Urinary bladder (tissue), 4 donors: ENCODE measurements around the gene THRB. TPM values are rescaled to one million over a fixed set of nuclear protein-coding genes. Genes with fewer than 3 reads are reported as not detected.

ENCODE experiments used
- DNase-seq: peaks from one replicate; pipeline ENCODE4 v3.0.0-alpha.2; 2015; ENCODE audit errors: extremely low spot score
- H3K27ac ChIP-seq: one replicate; pipeline ENCODE4 v1.5.1; 2013; ENCODE audit warnings: low read depth, mild to moderate bottlenecking, moderate library complexity
- H3K36me3 ChIP-seq: one replicate; pipeline ENCODE4 v1.6.1; 2013; ENCODE audit warnings: mild to moderate bottlenecking, moderate library complexity; ENCODE audit not compliant: insufficient read depth
- H3K4me1 ChIP-seq: one replicate; pipeline ENCODE4 v1.6.1; 2013; ENCODE audit warnings: mild to moderate bottlenecking, moderate library complexity; ENCODE audit not compliant: insufficient read depth
- H3K4me3 ChIP-seq: one replicate; pipeline ENCODE4 v1.5.1; 2013; ENCODE audit warnings: low read depth, low read length
- WGBS: extraction: QIAGEN DNeasy Blood & Tissue Kit; methylation state at CpG from one replicate; pipeline ENCODE4 v1.1.7; 2013; 5-methylcytosine and 5-hydroxymethylcytosine counted together
- polyA plus RNA-seq: library from polyadenylated mRNA; stranded (reverse); fragments of 200-250 nt; gene quantifications from one replicate; pipeline ENCODE4 v1.2.3, GENCODE V29; 2013
- total RNA-seq: library from RNA; depleted of rRNA; stranded (reverse); fragments of >200 nt; gene quantifications from one replicate; pipeline ENCODE4 v1.2.3, GENCODE V29; 2014
- donor health status: healthy with polysubstance abuse.
- donor health status: healthy.

The THRB gene
- total and polyA plus RNA-seq, 2 donors: 8.3 to 14.8 TPM

- no peak for DNase-seq
- 65% methylated on average over 4 of the region's 4 CpGs for WGBS
- H3K4me1 ChIP-seq: no peaks in the 10 kb centered on the region
- no peaks in the 10 kb centered on the region for H3K36me3 ChIP-seq
- no peak overlapping the region for H3K27ac ChIP-seq
- H3K4me3 ChIP-seq: no peak overlapping the region
Measured at GRCh38 chr3:24492971-24493551, 1.6 kb downstream of the THRB start.

DNA sequence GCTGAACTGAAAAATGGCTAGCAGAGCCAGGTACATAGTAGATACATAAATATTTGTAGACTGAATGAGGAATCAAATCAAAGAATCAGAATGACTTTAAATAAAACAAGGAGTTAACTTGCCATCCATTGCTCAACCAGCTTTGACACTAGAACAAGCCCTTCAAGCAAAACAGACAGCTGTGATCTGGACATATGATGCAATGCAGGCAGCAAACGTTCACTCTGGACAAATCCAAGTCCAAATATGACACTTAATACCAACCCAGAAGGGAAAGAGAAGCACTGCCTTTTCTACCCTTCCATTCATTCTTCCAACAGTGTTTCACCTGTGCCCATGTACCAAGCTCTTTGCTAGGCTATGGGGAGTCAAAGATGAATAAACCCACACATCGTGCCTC, 4.5 kb downstream of the THRB start:
- H3K36me3 ChIP-seq: no peaks in the 10 kb centered on the region
- peaks cover 2% of the 10 kb centered on the region for H3K4me1 ChIP-seq
- no peak overlapping the region for H3K4me3 ChIP-seq
- H3K27ac ChIP-seq: no peak overlapping the region
- 53% methylated on average over 2 of the region's 2 CpGs for WGBS
- no peak for DNase-seq

DNA sequence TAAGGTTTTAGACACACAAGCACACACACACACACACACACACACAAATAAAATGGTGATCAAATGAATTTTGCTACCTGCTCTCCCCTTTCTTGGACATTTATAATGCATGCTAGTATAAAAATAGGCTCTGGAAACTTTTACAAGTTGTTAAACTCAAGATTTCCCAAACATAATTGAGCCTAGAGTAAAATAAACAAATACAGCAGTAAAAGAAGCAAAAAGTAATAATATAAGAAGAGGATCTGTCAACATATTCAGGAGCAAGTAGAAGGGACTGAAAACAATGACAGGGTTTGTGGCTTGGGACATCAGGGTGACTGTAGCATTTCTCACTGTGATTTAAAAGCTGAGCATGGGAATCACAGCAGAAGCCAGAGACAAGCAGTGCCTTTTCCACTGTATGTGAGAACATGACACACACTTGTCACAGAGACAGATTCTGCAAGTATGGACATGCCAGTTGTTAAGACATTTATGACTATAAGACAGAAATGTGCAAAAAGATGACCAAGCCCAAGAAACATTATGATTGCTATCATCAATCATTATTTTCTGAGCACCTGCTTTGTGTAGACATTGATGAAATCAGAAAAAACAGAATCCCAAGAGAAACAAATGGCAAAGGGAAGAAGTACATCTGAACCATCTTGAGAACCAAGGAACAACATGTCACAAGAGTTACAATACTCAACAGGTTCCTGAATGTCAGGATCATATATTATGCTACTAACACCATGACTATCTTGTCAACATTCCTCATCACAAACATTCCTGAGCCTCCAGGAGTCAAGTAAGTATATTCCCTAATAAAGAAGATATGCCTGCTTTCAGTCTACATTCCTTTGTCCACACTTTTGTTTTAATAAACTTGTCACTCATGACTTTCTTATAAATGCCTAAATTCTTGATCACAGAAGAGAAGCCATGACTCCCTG, 7.1 kb downstream of the THRB start:
- H3K4me3 ChIP-seq: no peak overlapping the region
- H3K36me3 ChIP-seq: no peaks in the 10 kb centered on the region
- no peak for DNase-seq
- peaks cover 2% of the 10 kb centered on the region for H3K4me1 ChIP-seq
- H3K27ac ChIP-seq: no peak overlapping the region

DNA sequence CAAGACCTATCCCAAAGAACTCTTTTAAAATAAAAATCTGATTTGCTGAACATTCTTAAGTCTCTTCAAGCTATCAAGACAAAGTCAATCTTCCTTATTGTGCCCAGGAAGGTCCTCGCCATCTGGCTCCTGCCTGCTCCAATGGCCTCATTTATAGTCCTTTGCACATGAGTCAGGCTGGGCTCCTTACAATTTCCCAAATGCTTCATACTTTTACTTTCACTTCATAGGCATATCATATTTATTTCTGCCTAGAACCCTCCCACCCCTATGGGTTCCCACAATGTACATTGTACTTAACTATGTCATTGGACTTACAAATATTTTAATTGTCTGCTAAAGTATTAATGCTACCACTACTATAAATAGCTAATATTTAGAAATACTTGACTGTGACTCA, 9.1 kb downstream of the THRB start:
- Histone ChIP-seq H3K4me1 (peaks cover 2% of the 10 kb centered on the region), H3K4me3 (no peak overlapping the region)

DNA sequence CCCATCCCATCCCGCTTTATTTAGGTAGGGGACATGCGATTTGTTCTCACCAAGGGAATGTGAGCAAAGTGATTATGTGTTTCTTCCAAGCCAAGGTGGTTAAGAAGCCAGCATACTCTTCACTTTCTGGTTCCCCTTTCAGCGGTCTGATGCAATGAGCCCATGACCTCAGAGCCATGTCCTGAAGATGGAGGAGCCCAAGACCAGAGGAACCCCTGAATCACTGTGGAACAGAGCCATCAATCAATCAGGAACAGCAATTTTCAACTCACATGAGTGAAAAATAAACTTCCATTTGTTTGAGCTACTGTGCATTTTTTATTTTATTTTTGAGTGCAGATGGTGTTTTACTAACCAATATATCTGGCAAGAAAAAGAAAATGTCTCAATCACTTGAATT, 10.8 kb downstream of the THRB start:
- no peaks in the 10 kb centered on the region for H3K36me3 ChIP-seq
- no peak for DNase-seq
- no peak overlapping the region for H3K4me3 ChIP-seq
- peaks cover 2% of the 10 kb centered on the region for H3K4me1 ChIP-seq
- 93% methylated on average over 3 of the region's 3 CpGs for WGBS
- H3K27ac ChIP-seq: no peak overlapping the region

More for the DNA sequence above, 9.1 kb downstream of the THRB start:
- Histone ChIP-seq H3K27ac (no peak overlapping the region), H3K36me3 (no peaks in the 10 kb centered on the region)
- 41% methylated on average over 1 of the region's 1 CpG for WGBS
- no peak for DNase-seq

DNA sequence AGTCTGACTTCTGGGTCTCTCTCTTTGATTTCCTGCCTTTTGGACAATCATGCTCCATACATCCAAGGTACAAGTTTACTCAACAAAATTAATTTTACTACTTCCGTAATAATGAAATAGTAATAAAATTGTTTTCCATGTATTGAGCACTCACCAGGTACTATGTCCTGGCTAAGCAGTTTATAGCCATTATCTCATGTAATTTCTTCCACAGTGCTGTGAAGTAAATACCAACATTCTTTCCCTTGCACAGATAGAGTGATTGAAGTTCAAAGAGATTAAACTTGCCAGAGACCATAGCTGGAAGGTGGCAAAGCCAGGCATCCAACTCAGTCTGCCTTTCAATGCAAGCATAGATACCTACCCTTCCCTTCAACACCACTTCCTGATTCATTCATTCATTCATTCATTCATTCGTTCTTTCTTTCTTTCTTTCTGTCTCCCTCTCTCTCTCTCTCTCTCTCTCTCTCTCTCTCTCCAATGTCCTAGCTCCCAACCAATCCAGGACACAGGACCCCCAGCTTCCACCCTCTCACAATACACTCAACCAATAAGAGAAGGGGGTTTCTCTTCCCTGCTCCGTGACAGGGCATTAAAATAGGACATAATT, 12.4 kb downstream of the THRB start:
- no peak overlapping the region for H3K27ac ChIP-seq
- no peak overlapping the region for H3K4me3 ChIP-seq
- H3K36me3 ChIP-seq: no peaks in the 10 kb centered on the region
- no peak for DNase-seq
- whole genome bisulfite sequencing: 93% methylated on average over 3 of the region's 3 CpGs
- peaks cover 2% of the 10 kb centered on the region for H3K4me1 ChIP-seq

DNA sequence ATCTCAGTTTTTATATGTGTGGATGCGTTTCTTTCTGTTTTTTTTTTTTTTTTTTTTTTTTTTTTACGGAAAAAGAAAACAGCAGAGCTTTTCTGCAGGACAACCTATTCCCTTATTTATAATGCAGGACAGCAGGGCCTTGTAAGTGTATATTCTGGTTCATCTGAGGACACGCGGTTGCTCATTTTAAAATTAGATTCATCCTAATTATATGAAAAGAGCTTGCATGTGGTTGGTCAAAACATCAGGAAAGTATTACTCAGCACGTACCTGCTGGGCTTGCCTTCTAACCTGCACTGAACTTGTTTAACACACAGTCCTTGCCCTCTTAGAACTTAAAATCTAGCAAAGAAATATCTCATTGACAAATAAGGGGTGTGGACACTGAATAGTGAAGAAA, 13.5 kb downstream of the THRB start:
- DNase-seq: no peak
- Histone ChIP-seq H3K4me1 (peaks cover 2% of the 10 kb centered on the region), H3K36me3 (no peaks in the 10 kb centered on the region), H3K4me3 (no peak overlapping the region), H3K27ac (no peak overlapping the region)
- 92% methylated on average over 5 of the region's 5 CpGs for WGBS

- Histone ChIP-seq H3K4me3 (no peak overlapping the region), H3K4me1 (no peaks in the 10 kb centered on the region), H3K36me3 (no peaks in the 10 kb centered on the region), H3K27ac (no peak overlapping the region)
- DNase-seq: no peak
Measured at GRCh38 chr3:24480497-24480896, 14.2 kb downstream of the THRB start.

GRCh38 chr3:24479816-24480215, 14.8 kb downstream of the THRB start:
- H3K4me1 ChIP-seq: no peaks in the 10 kb centered on the region
- no peak for DNase-seq
- no peak overlapping the region for H3K27ac ChIP-seq
- no peaks in the 10 kb centered on the region for H3K36me3 ChIP-seq
- H3K4me3 ChIP-seq: no peak overlapping the region

DNA sequence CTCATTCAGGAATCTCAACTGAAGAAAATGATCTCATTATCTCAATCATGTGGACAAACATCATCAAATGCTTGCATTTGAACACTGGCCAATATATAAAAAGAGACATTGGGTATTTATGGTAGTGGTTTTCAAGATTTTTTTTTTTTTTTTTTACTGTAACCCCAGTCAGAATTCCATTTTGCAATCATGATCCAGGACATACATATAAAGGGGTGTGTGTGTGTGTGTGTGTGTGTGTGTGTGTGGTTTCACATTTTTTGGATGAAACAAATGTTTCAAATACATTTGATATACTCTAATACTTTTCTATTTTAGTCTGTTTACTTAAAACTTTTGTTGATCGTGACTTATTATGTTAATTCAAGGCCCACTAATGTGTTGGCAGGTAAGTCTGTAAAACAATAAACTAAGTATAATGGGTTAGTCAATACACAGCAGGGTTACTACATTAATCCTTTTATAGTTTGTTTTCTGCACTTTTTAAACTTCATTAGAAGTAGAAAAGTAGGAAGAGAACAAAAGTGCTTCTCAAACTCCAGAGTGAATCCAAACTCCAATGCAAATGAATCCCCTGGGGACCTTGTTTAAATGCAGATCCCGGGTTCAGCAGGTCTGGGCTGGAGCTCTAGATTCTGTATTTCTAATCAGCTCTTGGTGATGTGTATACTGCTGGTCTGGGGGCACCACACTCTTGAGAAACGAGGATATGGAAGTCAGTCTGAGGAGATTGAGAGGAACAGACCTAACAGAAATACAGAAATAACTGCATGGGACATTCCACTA, 17.6 kb downstream of the THRB start:
- DNase-seq: no peak
- no peaks in the 10 kb centered on the region for H3K4me1 ChIP-seq

DNA sequence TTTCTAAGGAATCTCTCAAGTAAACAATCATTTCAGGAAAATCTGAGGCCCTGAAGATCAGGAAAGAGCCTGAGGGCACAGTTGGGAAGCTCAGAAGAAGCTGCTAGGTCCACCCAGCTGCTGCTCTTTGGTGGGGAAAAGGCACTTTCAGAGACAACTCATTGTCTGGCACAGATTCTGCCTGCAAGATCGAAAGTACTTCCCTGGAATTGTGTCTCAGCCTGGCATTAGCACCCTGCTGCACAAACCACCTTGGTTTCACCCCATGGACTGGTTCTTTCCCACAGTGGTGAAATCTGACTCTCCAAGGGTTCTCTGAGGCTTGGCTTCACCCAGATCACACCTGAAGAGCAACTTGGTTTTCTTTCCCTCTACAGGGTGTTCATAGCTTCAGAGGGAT, 18.7 kb downstream of the THRB start:
- H3K4me1 ChIP-seq: no peaks in the 10 kb centered on the region
- no peak overlapping the region for H3K4me3 ChIP-seq
- H3K36me3 ChIP-seq: no peaks in the 10 kb centered on the region
- WGBS: 61% methylated on average over 1 of the region's 1 CpG
- DNase-seq: no peak
- no peak overlapping the region for H3K27ac ChIP-seq

More for the DNA sequence above, 17.6 kb downstream of the THRB start:
- no peak overlapping the region for H3K4me3 ChIP-seq
- 61% methylated on average over 3 of the region's 3 CpGs for WGBS
- H3K36me3 ChIP-seq: no peaks in the 10 kb centered on the region
- H3K27ac ChIP-seq: no peak overlapping the region

GRCh38 chr3:24474862-24475261, 19.8 kb downstream of the THRB start:
- H3K36me3 ChIP-seq: no peaks in the 10 kb centered on the region
- H3K4me3 ChIP-seq: no peak overlapping the region
- no peak for DNase-seq
- no peaks in the 10 kb centered on the region for H3K4me1 ChIP-seq
- no peak overlapping the region for H3K27ac ChIP-seq
- WGBS: 94% methylated on average over 4 of the region's 4 CpGs

GRCh38 chr3:24472358-24472757, 22.3 kb downstream of the THRB start:
- Histone ChIP-seq H3K4me3 (no peak overlapping the region), H3K4me1 (no peaks in the 10 kb centered on the region), H3K36me3 (no peaks in the 10 kb centered on the region), H3K27ac (no peak overlapping the region)
- 95% methylated on average over 1 of the region's 1 CpG for WGBS
- no peak for DNase-seq
